KMS-11 (cell line): Measurements from ENCODE around the gene AGER.
A peak's percentile ranks its signal among the peaks of the same experiment; 100 is the strongest.

Experiments used
- H2AFZ ChIP-seq: fragments of 200-600 bp; sonication (generic); 2 replicates; pipeline ENCODE4 v1.6.1; 2016; ENCODE audit warnings: antibody characterized with exemption, mixed run types, low read depth
- H3K27ac ChIP-seq: fragments of 200-600 bp; sonication (generic); 2 replicates; pipeline ENCODE4 v1.6.1; 2016; ENCODE audit warnings: mild to moderate bottlenecking, mixed run types
- H3K27me3 ChIP-seq: fragments of 200-600 bp; sonication (generic); 2 replicates; pipeline ENCODE4 v1.6.1; 2017; ENCODE audit warnings: mild to moderate bottlenecking, low read depth, mixed run types, moderate library complexity; ENCODE audit not compliant: insufficient read depth
- H3K36me3 ChIP-seq: fragments of 200-600 bp; sonication (generic); 2 replicates; pipeline ENCODE4 v1.6.1; 2017; ENCODE audit warnings: mild to moderate bottlenecking, mixed run types; ENCODE audit not compliant: insufficient read depth
- H3K4me1 ChIP-seq: fragments of 200-600 bp; sonication (generic); 2 replicates; pipeline ENCODE4 v1.6.1; 2016; ENCODE audit warnings: mild to moderate bottlenecking, low read depth, mixed run types; ENCODE audit not compliant: poor library complexity, severe bottlenecking
- H3K4me2 ChIP-seq: fragments of 200-600 bp; sonication (generic); 2 replicates; pipeline ENCODE4 v1.7.0; 2016; ENCODE audit warnings: mild to moderate bottlenecking, mixed run types
- H3K4me3 ChIP-seq: fragments of 200-600 bp; sonication (generic); IDR thresholded peaks from 2 replicates; pipeline ENCODE4 v1.6.1; 2017; ENCODE audit warnings: low read depth, low read length, mixed read lengths; ENCODE audit not compliant: insufficient read depth
- H3K79me2 ChIP-seq: fragments of 200-600 bp; sonication (generic); 2 replicates; pipeline ENCODE4 v1.6.1; 2016; ENCODE audit warnings: low read depth, mixed run types; ENCODE audit not compliant: insufficient read depth
- H3K9ac ChIP-seq: fragments of 200-600 bp; sonication (generic); 2 replicates; pipeline ENCODE4 v1.6.1; 2016; ENCODE audit warnings: mild to moderate bottlenecking, mixed run types
- H4K20me1 ChIP-seq: fragments of 200-600 bp; sonication (generic); 2 replicates; pipeline ENCODE4 v1.6.1; 2016; ENCODE audit warnings: mild to moderate bottlenecking, mixed run types; ENCODE audit not compliant: insufficient read depth
- TF ChIP-seq, protein P1 (sequence below): fragments of 200-600 bp; sonication (generic); conservative IDR thresholded peaks from 2 replicates; pipeline ENCODE4 v1.6.1; 2017; ENCODE audit warnings: low read depth, mild to moderate bottlenecking, antibody characterized with exemption, low read length, moderate library complexity, mixed read lengths

Gene AGER

GRCh38 chr6:32156891-32157290 is 27.2 kb downstream of the AGER start:
- H4K20me1 ChIP-seq = no peaks in the 10 kb centered on the region
- H3K27me3 ChIP-seq = peaks cover 6% of the 10 kb centered on the region; the same call in 1 of the 2 replicates
- H3K27ac ChIP-seq = no peak overlapping the region
- no peak overlapping the region for H3K4me3 ChIP-seq
- H2AFZ ChIP-seq = no peak overlapping the region
- no peaks in the 10 kb centered on the region for H3K79me2 ChIP-seq
- H3K4me2 ChIP-seq = no peak overlapping the region
- H3K9ac ChIP-seq = no peak overlapping the region
- no peaks in the 10 kb centered on the region for H3K4me1 ChIP-seq
- H3K36me3 ChIP-seq = no peaks in the 10 kb centered on the region
- TF ChIP-seq, protein P1, sequence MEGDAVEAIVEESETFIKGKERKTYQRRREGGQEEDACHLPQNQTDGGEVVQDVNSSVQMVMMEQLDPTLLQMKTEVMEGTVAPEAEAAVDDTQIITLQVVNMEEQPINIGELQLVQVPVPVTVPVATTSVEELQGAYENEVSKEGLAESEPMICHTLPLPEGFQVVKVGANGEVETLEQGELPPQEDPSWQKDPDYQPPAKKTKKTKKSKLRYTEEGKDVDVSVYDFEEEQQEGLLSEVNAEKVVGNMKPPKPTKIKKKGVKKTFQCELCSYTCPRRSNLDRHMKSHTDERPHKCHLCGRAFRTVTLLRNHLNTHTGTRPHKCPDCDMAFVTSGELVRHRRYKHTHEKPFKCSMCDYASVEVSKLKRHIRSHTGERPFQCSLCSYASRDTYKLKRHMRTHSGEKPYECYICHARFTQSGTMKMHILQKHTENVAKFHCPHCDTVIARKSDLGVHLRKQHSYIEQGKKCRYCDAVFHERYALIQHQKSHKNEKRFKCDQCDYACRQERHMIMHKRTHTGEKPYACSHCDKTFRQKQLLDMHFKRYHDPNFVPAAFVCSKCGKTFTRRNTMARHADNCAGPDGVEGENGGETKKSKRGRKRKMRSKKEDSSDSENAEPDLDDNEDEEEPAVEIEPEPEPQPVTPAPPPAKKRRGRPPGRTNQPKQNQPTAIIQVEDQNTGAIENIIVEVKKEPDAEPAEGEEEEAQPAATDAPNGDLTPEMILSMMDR = no peak

DNA sequence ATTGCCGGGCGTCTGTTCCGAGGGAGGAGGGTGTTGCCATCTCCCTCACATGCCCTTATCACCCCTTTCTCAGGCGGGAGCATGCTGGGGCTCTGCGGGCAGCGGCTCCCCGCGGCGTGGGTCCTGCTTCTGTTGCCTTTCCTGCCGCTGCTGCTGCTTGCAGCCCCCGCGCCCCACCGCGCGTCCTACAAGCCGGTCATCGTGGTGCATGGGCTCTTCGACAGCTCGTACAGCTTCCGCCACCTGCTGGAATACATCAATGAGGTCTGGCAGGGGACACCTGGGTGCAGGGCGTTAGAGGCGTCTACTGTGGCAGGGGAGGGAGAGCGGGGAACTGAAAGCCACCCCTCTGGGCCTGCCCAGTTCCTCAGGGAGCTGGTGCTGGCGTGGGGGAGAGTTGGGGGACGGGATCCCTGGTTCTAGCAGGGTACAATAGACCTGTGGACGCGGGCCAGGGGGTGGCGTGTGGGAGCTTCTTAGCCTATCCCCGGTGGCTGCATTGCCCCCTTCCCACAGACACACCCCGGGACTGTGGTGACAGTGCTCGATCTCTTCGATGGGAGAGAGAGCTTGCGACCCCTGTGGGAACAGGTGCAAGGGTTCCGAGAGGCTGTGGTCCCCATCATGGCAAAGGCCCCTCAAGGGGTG is 29.4 kb downstream of the AGER start:
- Histone ChIP-seq H2AFZ (peak overlapping the region; percentile 76), H3K36me3 (no peaks in the 10 kb centered on the region), H3K27me3 (peaks cover 6% of the 10 kb centered on the region; the same call in 1 of the 2 replicates), H3K4me1 (no peaks in the 10 kb centered on the region), H3K9ac (peak overlapping the region; percentile 33; the same call in 1 of the 2 replicates), H3K27ac (no peak overlapping the region), H3K4me3 (no peak overlapping the region), H3K79me2 (no peaks in the 10 kb centered on the region), H3K4me2 (peak overlapping the region; percentile 55), H4K20me1 (no peaks in the 10 kb centered on the region)
- TF ChIP-seq, protein P1 = peak; percentile 28; the same call in 1 of the 2 replicates

DNA sequence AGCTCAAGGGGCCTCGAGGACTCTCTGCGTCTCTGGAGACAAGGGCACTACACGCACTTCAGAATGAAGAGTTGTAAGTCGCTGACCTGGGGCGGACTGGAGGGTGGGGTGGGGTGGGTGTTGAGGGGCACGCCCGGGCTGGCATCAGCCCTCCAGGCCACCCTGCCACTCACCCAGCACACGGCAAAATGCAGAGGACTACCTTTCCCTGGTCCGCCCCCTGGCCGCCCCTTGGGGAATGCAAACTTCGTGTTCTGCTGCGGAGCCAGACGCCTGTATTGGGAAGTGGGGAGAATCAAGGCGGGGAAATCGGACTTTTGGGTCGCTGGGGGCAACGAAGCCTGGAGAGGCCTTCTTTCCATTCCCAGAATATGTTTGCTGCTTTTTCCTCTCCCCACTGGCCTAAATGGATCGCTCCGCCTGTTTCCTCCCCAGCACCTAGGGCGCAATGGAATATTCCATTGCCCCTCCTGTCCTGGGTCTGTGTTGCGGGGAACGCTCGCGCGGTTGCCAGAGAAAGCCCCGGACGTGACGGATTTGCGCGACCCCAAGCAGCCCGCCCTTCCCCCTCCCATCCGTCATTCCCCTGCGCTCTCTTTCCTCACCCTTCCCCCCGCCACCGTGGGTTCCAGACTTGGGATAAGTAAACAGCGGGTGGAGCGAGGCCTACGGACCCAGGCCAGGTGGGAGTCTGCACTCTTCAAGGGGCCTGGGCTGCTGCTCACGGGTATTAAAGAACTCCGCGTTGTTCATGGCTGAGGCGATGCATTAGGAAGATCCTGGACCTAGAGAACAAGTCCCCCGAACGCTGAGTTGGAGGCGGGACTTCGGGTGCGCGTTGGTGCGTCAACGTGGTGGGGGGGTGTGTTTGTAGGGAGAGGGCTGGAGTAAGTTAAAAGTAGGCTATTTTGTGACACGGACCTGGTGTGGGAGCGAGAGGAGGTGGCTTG is 30.2 kb downstream of the AGER start, which contains the start of gene PPT2:
TSS of gene PPT2 (plus strand) at position 578 of the 950 bp plus-strand sequence. CDS start 454 bp downstream, outside the sequence.
- Histone ChIP-seq H3K9ac (peak within 1 kb of the TSS; percentile 33; the same call in 1 of the 2 replicates), H3K27ac (no peak within 1 kb of the TSS), H3K79me2 (no peaks in the 10 kb centered on the region), H3K36me3 (no peaks in the 10 kb centered on the region), H3K4me1 (no peaks in the 10 kb centered on the region), H2AFZ (peak within 1 kb of the TSS; percentile 76), H3K4me2 (peak within 1 kb of the TSS; percentile 55), H3K27me3 (peaks cover 6% of the 10 kb centered on the region; the same call in 1 of the 2 replicates), H3K4me3 (no peak within 1 kb of the TSS), H4K20me1 (no peaks in the 10 kb centered on the region)
- TF ChIP-seq, protein P1 = no peak

- no peak overlapping the region for H3K4me3 ChIP-seq
- H3K27ac ChIP-seq = no peak overlapping the region
- no peaks in the 10 kb centered on the region for H3K36me3 ChIP-seq
- H3K27me3 ChIP-seq = peaks cover 6% of the 10 kb centered on the region; the same call in 1 of the 2 replicates
- no peak overlapping the region for H3K4me2 ChIP-seq
- H3K9ac ChIP-seq = no peak overlapping the region
- TF ChIP-seq, protein P1 = no peak
- no peaks in the 10 kb centered on the region for H3K79me2 ChIP-seq
- H4K20me1 ChIP-seq = no peaks in the 10 kb centered on the region
- H3K4me1 ChIP-seq = no peaks in the 10 kb centered on the region
- no peak overlapping the region for H2AFZ ChIP-seq
Observed at GRCh38 chr6:32152769-32153563, 31.1 kb downstream of the AGER start.
